Astrocyte of the spinal cord (primary cell): ENCODE results near the gene DDX52.

Experiments
- DNase-seq: peaks from one replicate; pipeline ENCODE4 v3.0.0; 2011; ENCODE audit warnings: low read depth, low spot score
- H3K4me3 ChIP-seq: 2 replicates; pipeline ENCODE4 v1.5.1; 2011; ENCODE audit warnings: low read depth, mild to moderate bottlenecking, low read length, moderate library complexity
- in situ Hi-C: cut with HindIII; loops from 2 replicates; pipeline ENCODE4 v1.10.0; 2017; ENCODE audit warnings: low sequenced_read_pairs
- TF ChIP-seq, protein P1 (sequence below): IDR thresholded peaks from 2 replicates; pipeline ENCODE4 v1.5.1; 2012; ENCODE audit warnings: low read depth, mild to moderate bottlenecking, low read length, inconsistent platforms

DDX52 gene

DNA sequence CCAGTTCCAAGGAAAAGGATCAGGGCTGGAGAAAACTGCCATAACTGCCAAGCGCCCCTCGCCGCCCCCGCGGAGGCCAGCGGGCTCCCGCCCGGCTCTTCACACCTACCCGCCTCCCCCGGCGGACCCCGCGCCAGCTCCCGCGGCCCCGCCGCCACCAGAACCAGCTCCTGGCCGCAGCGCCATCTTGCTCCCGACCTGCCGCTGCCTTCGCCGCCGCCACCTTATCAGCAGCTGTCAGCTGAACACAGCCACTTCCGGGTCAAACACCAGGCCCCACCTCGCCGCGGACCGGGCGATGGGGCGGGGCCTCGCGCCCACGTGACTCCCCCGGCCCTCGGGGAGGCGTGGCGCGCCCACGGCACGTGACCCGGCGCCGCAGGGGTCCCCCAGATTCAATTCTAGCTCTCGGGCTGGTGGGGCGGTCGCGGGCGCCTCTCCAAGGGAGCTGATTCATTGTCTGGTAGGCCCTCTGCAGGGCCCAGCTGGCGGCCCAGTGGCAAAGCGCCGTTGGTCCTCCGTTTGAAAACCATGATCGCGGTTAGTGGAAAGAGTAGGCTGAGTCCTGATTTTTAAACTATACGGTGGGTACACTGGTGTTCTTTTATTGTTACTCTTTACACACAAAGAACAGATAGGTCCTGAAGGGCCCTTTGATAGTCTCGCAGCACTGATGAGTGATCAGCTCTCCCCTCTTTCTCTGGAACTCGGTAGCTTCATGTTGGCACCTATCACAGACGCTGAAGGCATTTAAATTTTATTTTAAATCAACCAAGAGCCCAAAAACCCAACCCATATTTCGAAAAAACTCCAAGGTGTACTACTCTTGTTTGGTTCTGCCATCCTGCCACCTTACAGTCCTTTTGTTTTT lies 33.8 kb downstream of the DDX52 start, which contains the start of gene SYNRG:
Gene SYNRG (minus strand): TSS at position 249 of the 871 bp plus-strand sequence. CDS start 63 bp downstream, at position 186.
- H3K4me3 ChIP-seq = peak within 1 kb of the TSS; percentile 88
- TF ChIP-seq, protein P1, sequence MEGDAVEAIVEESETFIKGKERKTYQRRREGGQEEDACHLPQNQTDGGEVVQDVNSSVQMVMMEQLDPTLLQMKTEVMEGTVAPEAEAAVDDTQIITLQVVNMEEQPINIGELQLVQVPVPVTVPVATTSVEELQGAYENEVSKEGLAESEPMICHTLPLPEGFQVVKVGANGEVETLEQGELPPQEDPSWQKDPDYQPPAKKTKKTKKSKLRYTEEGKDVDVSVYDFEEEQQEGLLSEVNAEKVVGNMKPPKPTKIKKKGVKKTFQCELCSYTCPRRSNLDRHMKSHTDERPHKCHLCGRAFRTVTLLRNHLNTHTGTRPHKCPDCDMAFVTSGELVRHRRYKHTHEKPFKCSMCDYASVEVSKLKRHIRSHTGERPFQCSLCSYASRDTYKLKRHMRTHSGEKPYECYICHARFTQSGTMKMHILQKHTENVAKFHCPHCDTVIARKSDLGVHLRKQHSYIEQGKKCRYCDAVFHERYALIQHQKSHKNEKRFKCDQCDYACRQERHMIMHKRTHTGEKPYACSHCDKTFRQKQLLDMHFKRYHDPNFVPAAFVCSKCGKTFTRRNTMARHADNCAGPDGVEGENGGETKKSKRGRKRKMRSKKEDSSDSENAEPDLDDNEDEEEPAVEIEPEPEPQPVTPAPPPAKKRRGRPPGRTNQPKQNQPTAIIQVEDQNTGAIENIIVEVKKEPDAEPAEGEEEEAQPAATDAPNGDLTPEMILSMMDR = peak; percentile 37
- in situ Hi-C loops = no loop called here
- DNase-seq = peak; percentile 98

DNA sequence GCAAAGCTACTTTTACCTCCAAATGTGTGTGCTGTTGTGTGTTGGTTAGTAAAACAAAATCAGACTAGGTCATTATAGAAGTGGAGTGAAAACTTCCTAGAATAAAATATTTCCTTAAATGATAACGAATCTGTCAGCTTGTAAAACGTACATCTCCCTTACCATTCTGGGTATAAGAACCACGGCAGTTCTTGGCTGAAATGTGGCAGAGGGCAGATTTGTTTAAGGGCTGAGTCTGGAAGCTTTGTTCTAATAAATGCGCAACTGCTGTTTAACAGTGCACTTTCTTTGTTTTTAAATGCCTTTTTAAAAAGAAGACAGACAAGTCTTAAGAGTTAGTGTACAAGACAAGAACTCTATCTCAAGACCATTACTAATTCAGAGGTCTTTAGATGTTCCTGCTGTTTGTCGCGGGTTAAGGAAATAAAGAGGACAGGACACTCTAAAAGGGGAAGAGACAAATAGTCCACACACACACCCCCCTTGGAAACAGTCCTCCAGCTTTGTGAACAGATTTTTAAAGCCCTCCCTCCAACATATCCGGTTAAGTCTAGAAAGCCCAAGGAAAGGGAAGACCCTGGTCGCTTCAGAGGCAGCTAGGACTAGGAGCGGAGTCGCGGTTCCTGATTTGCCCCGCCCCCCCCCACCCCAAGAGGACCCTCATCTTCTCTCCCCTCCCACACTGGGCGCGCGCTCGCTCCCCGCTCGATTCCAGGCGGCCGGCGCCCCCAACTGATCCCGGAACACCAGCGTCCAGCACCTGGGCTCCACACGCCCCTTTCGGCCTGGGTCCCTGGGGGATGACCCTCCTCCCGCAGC lies 34.7 kb downstream of the DDX52 start:
- in situ Hi-C loops = no loop called here
- DNase-seq = peak; percentile 52
- TF ChIP-seq, protein P1 = no peak
- peak overlapping the region; percentile 88 for H3K4me3 ChIP-seq

DNA sequence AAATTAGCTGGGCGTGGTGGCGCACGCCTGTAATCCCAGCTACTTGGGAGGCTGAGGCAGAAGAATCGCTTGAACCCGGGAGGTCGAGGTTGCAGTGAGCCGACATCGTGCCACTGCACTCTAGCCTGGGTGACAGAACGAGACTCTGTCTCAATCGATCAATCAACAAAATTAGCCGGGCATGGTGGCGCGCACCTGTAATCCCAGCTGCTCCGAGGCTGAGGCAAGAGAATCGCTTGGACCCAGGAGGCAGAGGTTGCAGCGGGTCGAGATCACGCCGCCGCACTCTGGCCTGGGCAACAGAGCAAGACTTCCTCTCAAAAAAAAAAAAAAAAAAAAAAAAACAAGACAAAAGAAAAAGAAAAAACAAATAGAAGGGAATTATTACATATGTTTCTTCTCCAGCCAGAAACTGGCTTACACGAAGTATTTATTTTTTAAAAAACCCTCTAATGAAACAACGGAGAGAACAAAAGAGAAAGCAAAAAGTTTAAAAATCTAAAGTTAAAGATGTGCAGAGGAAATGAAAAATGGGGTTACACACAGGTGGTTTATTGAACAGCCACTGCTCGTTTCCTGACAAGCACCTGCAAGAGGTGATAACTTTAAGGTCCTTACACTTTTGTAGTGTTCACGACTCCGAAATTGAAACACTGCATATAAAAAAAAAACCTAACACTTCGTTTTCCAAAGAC lies 35.5 kb downstream of the DDX52 start:
- no peak for DNase-seq
- TF ChIP-seq, protein P1 = no peak
- in situ Hi-C loops = no loop called here
- H3K4me3 ChIP-seq = peak overlapping the region; percentile 88

DNA sequence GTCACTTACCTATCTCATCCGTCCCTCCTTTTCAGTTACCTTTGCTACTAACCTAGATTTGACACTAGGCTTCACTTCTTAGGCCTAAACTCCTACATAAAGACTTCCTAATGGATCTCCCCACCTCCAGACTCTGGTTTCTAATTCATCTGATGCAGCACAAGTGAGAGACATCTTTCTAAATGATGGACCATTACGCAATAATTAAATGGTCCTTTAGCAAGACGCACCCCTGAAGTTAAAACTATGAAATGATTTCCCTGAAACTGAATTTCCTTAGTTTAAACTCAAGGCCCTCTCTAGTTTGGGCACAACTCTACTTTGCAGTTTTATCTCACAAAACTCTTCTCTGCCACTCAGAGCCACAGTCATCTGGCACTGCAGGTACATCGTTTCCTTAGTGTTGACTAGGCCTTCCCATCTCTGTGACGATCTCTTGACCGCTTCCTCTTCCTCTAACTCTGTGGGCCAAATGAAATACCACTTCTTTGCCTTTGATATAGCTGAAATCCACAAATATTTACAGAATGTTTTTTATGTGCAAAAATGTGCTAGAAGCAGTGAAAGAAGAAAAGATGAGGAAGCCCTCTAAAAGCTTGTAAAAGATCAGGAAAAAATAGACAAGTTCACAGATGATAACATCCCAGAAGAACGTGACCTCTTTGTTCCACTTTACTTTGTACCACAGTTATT lies 37.3 kb downstream of the DDX52 start:
- in situ Hi-C loops = no loop called here
- TF ChIP-seq, protein P1 = no peak
- H3K4me3 ChIP-seq = no peak overlapping the region
- no peak for DNase-seq

DNA sequence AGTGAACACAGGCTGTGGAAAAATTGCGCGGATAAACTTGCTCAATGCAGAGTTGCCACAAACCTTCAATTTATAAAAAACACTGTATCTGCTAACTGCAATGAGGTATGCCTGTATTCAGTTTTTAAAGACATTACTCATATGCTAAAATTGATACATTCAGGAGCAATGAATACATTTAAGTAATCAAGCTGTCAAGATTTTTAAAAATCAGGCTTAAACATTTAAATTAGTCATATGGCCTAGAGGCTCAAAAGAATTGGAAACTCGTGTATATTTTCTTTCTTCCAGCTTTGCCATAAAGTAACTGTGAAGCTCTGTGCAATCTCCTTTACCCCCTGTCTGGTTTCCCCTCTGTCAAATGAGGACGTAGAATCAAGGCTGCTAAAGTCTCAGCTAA lies 38.2 kb downstream of the DDX52 start:
- no peak for DNase-seq
- H3K4me3 ChIP-seq = no peak overlapping the region
- TF ChIP-seq, protein P1 = no peak
- in situ Hi-C loops = no loop called here
